K562 (cell line): ENCODE measurements around the gene TTLL10. TPM values are rescaled to one million over a fixed set of nuclear protein-coding genes. Genes with fewer than 3 reads are reported as not detected.

Experiments used
- ARID3A ChIP-seq: IDR thresholded peaks from 2 replicates; pipeline ENCODE4 v1.6.1; 2012; ENCODE audit warnings: low read depth, low read length, improper control_type of control experiment, borderline replicate concordance
- E2F5 ChIP-seq: sonication (generic); formaldehyde crosslinking; IDR thresholded peaks from 2 replicates; pipeline ENCODE4 v1.8.0; 2022; ENCODE audit warnings: mild to moderate bottlenecking, missing genetic modification reagents
- ERF ChIP-seq: fragments of 450-650 bp; formaldehyde crosslinking; IDR thresholded peaks from 2 replicates; pipeline ENCODE4 v1.4.0; 2020; ENCODE audit warnings: mild to moderate bottlenecking, mixed read lengths
- FIP1L1 ChIP-seq: fragments of 200-400 bp; formaldehyde crosslinking; IDR thresholded peaks from 2 replicates; pipeline ENCODE4 v1.6.1; 2018; ENCODE audit warnings: mild to moderate bottlenecking, low read depth, low read length; ENCODE audit not compliant: poor library complexity, severe bottlenecking
- MLX ChIP-seq, 2 experiments: fragments of 450-650 bp in 1 of 2; sonication (generic) in 1 of 2; formaldehyde crosslinking; conservative IDR thresholded peaks; 2 replicates each; pipeline versions ENCODE4 v1.4.0 to v1.8.1; 2020 to 2022; ENCODE audit warnings: mild to moderate bottlenecking in 1 of 2, missing genetic modification reagents in 1 of 2
- MTA1 ChIP-seq: fragments of 450-650 bp; IDR thresholded peaks from 2 replicates; pipeline ENCODE4 v1.6.1; 2017; ENCODE audit warnings: borderline replicate concordance
- SRSF7 ChIP-seq: fragments of 200-400 bp; formaldehyde crosslinking; optimal IDR thresholded peaks from 2 replicates; pipeline ENCODE3; 2017; ENCODE audit warnings: mild to moderate bottlenecking, low read depth, low read length
- ZNF592 ChIP-seq: fragments of 450-650 bp; IDR thresholded peaks from 2 replicates; pipeline ENCODE4 v1.6.1; 2017; ENCODE audit warnings: antibody characterized with exemption, mild to moderate bottlenecking
- polyA plus RNA-seq, 8 experiments: library from polyadenylated mRNA; depleted of rRNA in 4 of 8; stranded (reverse) in 5 of 8; unstranded in 3 of 8; fragments of >200 nt; fragmentation: Nextera tagmentation in 2 of 8; fragmentation: Illumina TruSeq in 1 of 8; extraction: Ambion mirVana in 2 of 8; extraction: Trizol in 1 of 8; gene quantifications; 2 replicates each; pipeline versions ENCODE4 v1.2.1 to v1.2.3, GENCODE V29; 2011 to 2014; ENCODE audit warnings: inconsistent platforms in 1 of 8, missing spikeins in 1 of 8
- total RNA-seq, 7 experiments: library from RNA; depleted of rRNA in 6 of 7; stranded (reverse); fragments of >200 nt in 6 of 7; fragmentation: Illumina TruSeq in 2 of 7; extraction: Trizol in 2 of 7; gene quantifications; 2 replicates each; pipeline versions ENCODE4 v1.2.1 to v1.2.3, GENCODE V29; 2011 to 2021; ENCODE audit warnings: low replicate concordance in 1 of 7

The TTLL10 gene
- total and polyA plus RNA-seq, 9 of the 15 experiments (the other 6 are each of a cell fraction or from before 2014, with no cell fraction given) = not detected

- TF ChIP-seq ARID3A (no peak), MLX (CRISPR knock-in tag; conservative IDR thresholded peaks at IDR 0.05) (peak in 1 of 2 experiments; percentile 95; a peak in 1 of 4 replicates), ERF (CRISPR knock-in tag) (peak; percentile 96), SRSF7 (no peak), FIP1L1 (no peak), ZNF592 (peak; percentile 98), MTA1 (no peak), E2F5 (CRISPR knock-in tag) (peak; percentile 80; the same call in 1 of the 2 replicates)
Observed at GRCh38 chr1:1232208-1232795, 58.6 kb downstream of the TTLL10 start, which contains the start of gene B3GALT6 (continued).
